GM21723 (cell line): ENCODE measurements around the gene CBFA2T2.

ENCODE experiments used
- ATAC-seq: cut with Tn5 transposase; IDR thresholded peaks from one replicate; pipeline ENCODE4 v1.9.1; 2021; ENCODE audit warnings: mild to moderate bottlenecking, moderate library complexity; ENCODE audit not compliant: unreplicated experiment

Gene CBFA2T2

GRCh38 chr20:33663161-33664084 lies 173.5 kb downstream of the CBFA2T2 start:
- peak; percentile 46 for ATAC-seq

GRCh38 chr20:33664085-33664761 lies 174.3 kb downstream of the CBFA2T2 start:
- ATAC-seq, result no peak

- ATAC-seq, result no peak
Observed at GRCh38 chr20:33664762-33665144, 174.9 kb downstream of the CBFA2T2 start.

- ATAC-seq, result peak; percentile 64
Observed at GRCh38 chr20:33666293-33667244, 176.7 kb downstream of the CBFA2T2 start, which contains the start of gene ACTL10. Gene ACTL10, plus strand, starts transcription at chr20:33666943. Its CDS starts 555 bp downstream, at chr20:33667498.

GRCh38 chr20:33667245-33667675 lies 177.4 kb downstream of the CBFA2T2 start:
- no peak for ATAC-seq

GRCh38 chr20:33667676-33668465 lies 178.0 kb downstream of the CBFA2T2 start:
- peak; percentile 38 for ATAC-seq

- ATAC-seq, result no peak
Observed at GRCh38 chr20:33668466-33669155, 178.7 kb downstream of the CBFA2T2 start.

GRCh38 chr20:33669224-33669623 lies 179.3 kb downstream of the CBFA2T2 start:
- no peak for ATAC-seq

- no peak for ATAC-seq
Observed at GRCh38 chr20:33669873-33670640, 180.2 kb downstream of the CBFA2T2 start.

- ATAC-seq, result no peak
Observed at GRCh38 chr20:33670715-33671499, 181.0 kb downstream of the CBFA2T2 start.

GRCh38 chr20:33671573-33672288 lies 181.8 kb downstream of the CBFA2T2 start:
- no peak for ATAC-seq

- ATAC-seq, result no peak
Observed at GRCh38 chr20:33672426-33673113, 182.7 kb downstream of the CBFA2T2 start.

- no peak for ATAC-seq
Observed at GRCh38 chr20:33673114-33673409, 183.2 kb downstream of the CBFA2T2 start.

GRCh38 chr20:33673410-33674293 lies 183.8 kb downstream of the CBFA2T2 start:
- no peak for ATAC-seq

GRCh38 chr20:33674294-33675135 lies 184.6 kb downstream of the CBFA2T2 start, which contains the start of gene NECAB3:
Gene NECAB3, minus strand, starts transcription at chr20:33674428. Its CDS starts 76 bp downstream, at chr20:33674352.
- peak; percentile 65 for ATAC-seq
